H1 (cell line): Measurements from ENCODE around the gene DHRS3.

ENCODE experiments used
- CTCF ChIP-seq, 3 experiments: IDR thresholded peaks; 1 replicate in 2 of 3; 2 replicates in 1 of 3; pipeline versions ENCODE4 v1.5.1 to v1.6.1; 2011; ENCODE audit warnings: low read length in 3 of 3, mild to moderate bottlenecking in 3 of 3, inconsistent platforms in 2 of 3, low read depth in 1 of 3, moderate library complexity in 1 of 3; ENCODE audit not compliant: insufficient read depth in 1 of 3; ENCODE audit errors: control extremely low read depth in 1 of 3
- MAX ChIP-seq: IDR thresholded peaks from 2 replicates; pipeline ENCODE4 v1.6.1; 2012; ENCODE audit warnings: inconsistent platforms
- POLR2A ChIP-seq, 2 experiments: IDR thresholded peaks; 1 replicate in 1 of 2; 2 replicates in 1 of 2; pipeline ENCODE4 v1.6.1; 2011; ENCODE audit warnings: low read depth in 2 of 2, low read length in 2 of 2, mild to moderate bottlenecking in 2 of 2; ENCODE audit errors: control extremely low read depth in 1 of 2
- RFX5 ChIP-seq: IDR thresholded peaks from 2 replicates; pipeline ENCODE4 v1.6.1; 2011; ENCODE audit warnings: low read depth, low read length, improper control_type of control experiment, borderline replicate concordance
- USF2 ChIP-seq: IDR thresholded peaks from 2 replicates; pipeline ENCODE4 v1.6.1; 2011; ENCODE audit warnings: low read length, improper control_type of control experiment

GRCh38 chr1:12626888-12627287 is 8.9 kb upstream of the DHRS3 start:
- TF ChIP-seq MAX, result no peak
- no peak for TF ChIP-seq CTCF (IDR thresholded peaks at IDR 0.05; ENCODE audit: control extremely low read depth in 1 of 3, insufficient read depth in 1 of 3, low read depth in 1 of 3, low read length in 3 of 3)
- no peak for TF ChIP-seq USF2
- TF ChIP-seq POLR2A (IDR thresholded peaks at IDR 0.05; ENCODE audit: control extremely low read depth in 1 of 2, low read depth in 2 of 2, low read length in 2 of 2), result no peak
- no peak for TF ChIP-seq RFX5
